Measurements from ENCODE around the gene DEF6. TPM values are rescaled to one million over a fixed set of nuclear protein-coding genes. Genes with fewer than 3 reads are reported as not detected.
"Not testable (repeated sequence)": the region's sequence is repeated elsewhere in the genome, so short reads cannot be mapped to it uniquely, and the experiment has no call there.

DEF6 gene
- total and polyA plus RNA-seq, 2 of the 13 experiments (the other 11 are each of a cell fraction or from before 2014, with no cell fraction given), result 5.2 to 10.0 TPM

DNA sequence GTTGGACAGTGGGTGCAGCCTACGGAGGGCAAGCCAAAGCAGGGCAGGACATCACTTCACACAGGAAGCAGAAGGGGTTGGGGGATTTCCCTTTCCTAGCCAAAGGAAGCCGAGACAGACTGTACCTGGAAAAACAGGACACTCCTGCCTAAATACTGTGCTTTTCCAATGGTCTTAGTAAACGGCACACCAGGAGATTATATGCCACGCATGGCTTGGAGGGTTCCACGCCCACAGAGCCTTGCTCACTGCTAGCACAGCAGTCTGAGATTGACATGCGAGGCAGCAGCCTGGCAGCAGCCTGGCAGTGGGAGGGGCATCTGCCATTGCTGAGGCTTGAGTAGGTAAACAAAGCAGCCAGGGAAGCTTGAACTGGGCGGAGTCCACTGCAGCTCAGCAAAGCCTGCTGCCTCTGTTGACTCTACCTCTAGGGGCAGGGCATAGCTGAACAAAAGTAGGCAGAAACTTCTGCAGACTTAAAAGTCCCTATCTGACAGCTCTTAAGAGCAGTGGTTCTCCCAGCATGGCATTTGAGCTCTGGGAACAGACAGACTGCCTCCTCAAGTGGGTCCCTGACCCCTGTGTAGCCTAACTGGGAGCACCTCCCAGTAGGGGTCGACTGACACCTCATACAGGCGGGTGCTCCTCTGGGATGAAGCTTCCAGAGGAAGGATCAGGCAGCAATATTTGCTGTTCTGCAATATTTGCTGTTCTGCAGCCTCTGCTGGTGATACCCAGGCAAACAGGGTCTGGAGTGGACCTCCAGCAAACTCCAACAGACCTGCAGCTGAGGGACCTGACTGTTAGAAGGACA is 34.7 kb downstream of the DEF6 start (continued):
- TF ChIP-seq, protein P1, sequence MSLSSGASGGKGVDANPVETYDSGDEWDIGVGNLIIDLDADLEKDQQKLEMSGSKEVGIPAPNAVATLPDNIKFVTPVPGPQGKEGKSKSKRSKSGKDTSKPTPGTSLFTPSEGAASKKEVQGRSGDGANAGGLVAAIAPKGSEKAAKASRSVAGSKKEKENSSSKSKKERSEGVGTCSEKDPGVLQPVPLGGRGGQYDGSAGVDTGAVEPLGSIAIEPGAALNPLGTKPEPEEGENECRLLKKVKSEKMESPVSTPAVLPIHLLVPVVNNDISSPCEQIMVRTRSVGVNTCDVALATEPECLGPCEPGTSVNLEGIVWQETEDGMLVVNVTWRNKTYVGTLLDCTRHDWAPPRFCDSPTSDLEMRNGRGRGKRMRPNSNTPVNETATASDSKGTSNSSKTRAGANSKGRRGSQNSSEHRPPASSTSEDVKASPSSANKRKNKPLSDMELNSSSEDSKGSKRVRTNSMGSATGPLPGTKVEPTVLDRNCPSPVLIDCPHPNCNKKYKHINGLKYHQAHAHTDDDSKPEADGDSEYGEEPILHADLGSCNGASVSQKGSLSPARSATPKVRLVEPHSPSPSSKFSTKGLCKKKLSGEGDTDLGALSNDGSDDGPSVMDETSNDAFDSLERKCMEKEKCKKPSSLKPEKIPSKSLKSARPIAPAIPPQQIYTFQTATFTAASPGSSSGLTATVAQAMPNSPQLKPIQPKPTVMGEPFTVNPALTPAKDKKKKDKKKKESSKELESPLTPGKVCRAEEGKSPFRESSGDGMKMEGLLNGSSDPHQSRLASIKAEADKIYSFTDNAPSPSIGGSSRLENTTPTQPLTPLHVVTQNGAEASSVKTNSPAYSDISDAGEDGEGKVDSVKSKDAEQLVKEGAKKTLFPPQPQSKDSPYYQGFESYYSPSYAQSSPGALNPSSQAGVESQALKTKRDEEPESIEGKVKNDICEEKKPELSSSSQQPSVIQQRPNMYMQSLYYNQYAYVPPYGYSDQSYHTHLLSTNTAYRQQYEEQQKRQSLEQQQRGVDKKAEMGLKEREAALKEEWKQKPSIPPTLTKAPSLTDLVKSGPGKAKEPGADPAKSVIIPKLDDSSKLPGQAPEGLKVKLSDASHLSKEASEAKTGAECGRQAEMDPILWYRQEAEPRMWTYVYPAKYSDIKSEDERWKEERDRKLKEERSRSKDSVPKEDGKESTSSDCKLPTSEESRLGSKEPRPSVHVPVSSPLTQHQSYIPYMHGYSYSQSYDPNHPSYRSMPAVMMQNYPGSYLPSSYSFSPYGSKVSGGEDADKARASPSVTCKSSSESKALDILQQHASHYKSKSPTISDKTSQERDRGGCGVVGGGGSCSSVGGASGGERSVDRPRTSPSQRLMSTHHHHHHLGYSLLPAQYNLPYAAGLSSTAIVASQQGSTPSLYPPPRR (CRISPR knock-in tag; IDR thresholded peaks at IDR 0.05; ENCODE audit: borderline replicate concordance), result peak; percentile 86
- TF ChIP-seq FOSL2 (CRISPR knock-in tag; IDR thresholded peaks at IDR 0.05) (peak; percentile 58), FOXP1 (CRISPR knock-in tag; IDR thresholded peaks at IDR 0.05) (peak; percentile 72), XRCC5 (optimal IDR thresholded peaks at IDR 0.05; ENCODE audit: low read length) (peak; percentile 81), FOXJ3 (CRISPR knock-in tag; IDR thresholded peaks at IDR 0.05; ENCODE audit: borderline replicate concordance) (peak; percentile 78), ZNF543 (CRISPR knock-in tag; IDR thresholded peaks at IDR 0.05) (peak; percentile 83; the same call in 1 of the 2 replicates), PHF5A (CRISPR knock-in tag; IDR thresholded peaks at IDR 0.05; ENCODE audit: low read depth, unreplicated experiment) (peak; percentile 70), NFYC (CRISPR knock-in tag; IDR thresholded peaks at IDR 0.05) (peak; percentile 42), TBX3 (IDR thresholded peaks at IDR 0.05; ENCODE audit: borderline replicate concordance) (0 out of 2 replicates have a peak, but pooled peaks have one; percentile 23), ZNF572 (CRISPR knock-in tag; IDR thresholded peaks at IDR 0.05) (0 out of 2 replicates have a peak, but pooled peaks have one; percentile 22), MEIS2 (CRISPR knock-in tag; IDR thresholded peaks at IDR 0.05) (peak; percentile 90; the same call in 1 of the 2 replicates), MTA1 (CRISPR knock-in tag; IDR thresholded peaks at IDR 0.05; ENCODE audit: borderline replicate concordance) (peak; percentile 88; the same call in 1 of the 2 replicates), RXRB (CRISPR knock-in tag; IDR thresholded peaks at IDR 0.05; ENCODE audit: borderline replicate concordance) (peak; percentile 60), SP5 (CRISPR knock-in tag; IDR thresholded peaks at IDR 0.05; ENCODE audit: borderline replicate concordance, low read depth) (peak; percentile 100), SOX5 (CRISPR knock-in tag; IDR thresholded peaks at IDR 0.05; ENCODE audit: borderline replicate concordance) (peak; percentile 74; the same call in 1 of the 2 replicates), HNRNPL (IDR thresholded peaks at IDR 0.05; ENCODE audit: low read depth, low read length) (peak; percentile 92), KLF11 (CRISPR knock-in tag; IDR thresholded peaks at IDR 0.05) (peak; percentile 94), ZNF451 (CRISPR knock-in tag; IDR thresholded peaks at IDR 0.05) (peak; percentile 82; the same call in 1 of the 2 replicates)
- TF ChIP-seq FOXP1 (IDR thresholded peaks at IDR 0.05), result not testable (repeated sequence)
- TF ChIP-seq, protein P2, sequence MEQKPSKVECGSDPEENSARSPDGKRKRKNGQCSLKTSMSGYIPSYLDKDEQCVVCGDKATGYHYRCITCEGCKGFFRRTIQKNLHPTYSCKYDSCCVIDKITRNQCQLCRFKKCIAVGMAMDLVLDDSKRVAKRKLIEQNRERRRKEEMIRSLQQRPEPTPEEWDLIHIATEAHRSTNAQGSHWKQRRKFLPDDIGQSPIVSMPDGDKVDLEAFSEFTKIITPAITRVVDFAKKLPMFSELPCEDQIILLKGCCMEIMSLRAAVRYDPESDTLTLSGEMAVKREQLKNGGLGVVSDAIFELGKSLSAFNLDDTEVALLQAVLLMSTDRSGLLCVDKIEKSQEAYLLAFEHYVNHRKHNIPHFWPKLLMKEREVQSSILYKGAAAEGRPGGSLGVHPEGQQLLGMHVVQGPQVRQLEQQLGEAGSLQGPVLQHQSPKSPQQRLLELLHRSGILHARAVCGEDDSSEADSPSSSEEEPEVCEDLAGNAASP (CRISPR knock-in tag; IDR thresholded peaks at IDR 0.05; ENCODE audit: borderline replicate concordance), result peak; percentile 74
- TF ChIP-seq, protein P3, sequence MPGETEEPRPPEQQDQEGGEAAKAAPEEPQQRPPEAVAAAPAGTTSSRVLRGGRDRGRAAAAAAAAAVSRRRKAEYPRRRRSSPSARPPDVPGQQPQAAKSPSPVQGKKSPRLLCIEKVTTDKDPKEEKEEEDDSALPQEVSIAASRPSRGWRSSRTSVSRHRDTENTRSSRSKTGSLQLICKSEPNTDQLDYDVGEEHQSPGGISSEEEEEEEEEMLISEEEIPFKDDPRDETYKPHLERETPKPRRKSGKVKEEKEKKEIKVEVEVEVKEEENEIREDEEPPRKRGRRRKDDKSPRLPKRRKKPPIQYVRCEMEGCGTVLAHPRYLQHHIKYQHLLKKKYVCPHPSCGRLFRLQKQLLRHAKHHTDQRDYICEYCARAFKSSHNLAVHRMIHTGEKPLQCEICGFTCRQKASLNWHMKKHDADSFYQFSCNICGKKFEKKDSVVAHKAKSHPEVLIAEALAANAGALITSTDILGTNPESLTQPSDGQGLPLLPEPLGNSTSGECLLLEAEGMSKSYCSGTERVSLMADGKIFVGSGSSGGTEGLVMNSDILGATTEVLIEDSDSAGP (CRISPR knock-in tag; IDR thresholded peaks at IDR 0.05; ENCODE audit: borderline replicate concordance), result peak; percentile 65; the same call in 1 of the 2 replicates

Measured in HepG2 (cell line).